Erythroblast (primary cell): ENCODE measurements around the gene KRTAP12-3.

ENCODE experiments used
- GATA1 ChIP-seq: IDR thresholded peaks from 2 replicates; pipeline ENCODE4 v1.6.1; 2011; ENCODE audit warnings: low read depth, mild to moderate bottlenecking, control low read depth, low read length, moderate library complexity
- POLR2A ChIP-seq: IDR thresholded peaks from 2 replicates; pipeline ENCODE4 v1.6.1; 2011; ENCODE audit warnings: mild to moderate bottlenecking, low read length

GRCh38 chr21:44704636-44705001 is 46.9 kb downstream of the KRTAP12-3 start:
- TF ChIP-seq POLR2A (no peak), GATA1 (no peak)
